GM10266 (cell line): Measurements from ENCODE around the gene UCK2.

Experiments
- DNase-seq: peaks from one replicate; pipeline ENCODE4 v3.0.0; 2012; ENCODE audit errors: extremely low spot score
- TF ChIP-seq, protein P1 (sequence below): IDR thresholded peaks from 2 replicates; pipeline ENCODE4 v1.5.1; 2012; ENCODE audit warnings: mild to moderate bottlenecking, low read depth; ENCODE audit not compliant: control insufficient read depth, insufficient read depth; ENCODE audit errors: missing control alignments

The UCK2 gene

DNA sequence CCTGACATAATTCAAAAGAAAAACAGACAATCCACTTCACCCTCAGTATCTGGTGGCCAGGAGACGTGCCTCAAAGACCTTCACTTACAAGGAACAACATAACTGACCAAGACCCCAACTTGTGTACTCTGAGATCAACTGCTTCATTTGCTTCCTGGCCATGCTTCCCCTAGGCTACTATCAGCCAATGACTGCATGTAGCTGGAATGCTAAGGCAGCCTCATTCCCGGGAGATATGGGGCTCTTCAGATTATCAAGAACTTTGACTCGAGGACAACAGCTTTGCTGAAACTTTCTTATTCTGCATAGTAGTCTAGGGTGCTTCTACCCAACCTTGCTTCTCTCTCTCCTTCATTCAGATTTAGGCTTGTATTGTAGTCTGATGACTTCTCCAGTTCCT lies 11.7 kb upstream of the UCK2 start:
- DNase-seq = no peak
- TF ChIP-seq, protein P1, sequence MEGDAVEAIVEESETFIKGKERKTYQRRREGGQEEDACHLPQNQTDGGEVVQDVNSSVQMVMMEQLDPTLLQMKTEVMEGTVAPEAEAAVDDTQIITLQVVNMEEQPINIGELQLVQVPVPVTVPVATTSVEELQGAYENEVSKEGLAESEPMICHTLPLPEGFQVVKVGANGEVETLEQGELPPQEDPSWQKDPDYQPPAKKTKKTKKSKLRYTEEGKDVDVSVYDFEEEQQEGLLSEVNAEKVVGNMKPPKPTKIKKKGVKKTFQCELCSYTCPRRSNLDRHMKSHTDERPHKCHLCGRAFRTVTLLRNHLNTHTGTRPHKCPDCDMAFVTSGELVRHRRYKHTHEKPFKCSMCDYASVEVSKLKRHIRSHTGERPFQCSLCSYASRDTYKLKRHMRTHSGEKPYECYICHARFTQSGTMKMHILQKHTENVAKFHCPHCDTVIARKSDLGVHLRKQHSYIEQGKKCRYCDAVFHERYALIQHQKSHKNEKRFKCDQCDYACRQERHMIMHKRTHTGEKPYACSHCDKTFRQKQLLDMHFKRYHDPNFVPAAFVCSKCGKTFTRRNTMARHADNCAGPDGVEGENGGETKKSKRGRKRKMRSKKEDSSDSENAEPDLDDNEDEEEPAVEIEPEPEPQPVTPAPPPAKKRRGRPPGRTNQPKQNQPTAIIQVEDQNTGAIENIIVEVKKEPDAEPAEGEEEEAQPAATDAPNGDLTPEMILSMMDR = no peak

DNA sequence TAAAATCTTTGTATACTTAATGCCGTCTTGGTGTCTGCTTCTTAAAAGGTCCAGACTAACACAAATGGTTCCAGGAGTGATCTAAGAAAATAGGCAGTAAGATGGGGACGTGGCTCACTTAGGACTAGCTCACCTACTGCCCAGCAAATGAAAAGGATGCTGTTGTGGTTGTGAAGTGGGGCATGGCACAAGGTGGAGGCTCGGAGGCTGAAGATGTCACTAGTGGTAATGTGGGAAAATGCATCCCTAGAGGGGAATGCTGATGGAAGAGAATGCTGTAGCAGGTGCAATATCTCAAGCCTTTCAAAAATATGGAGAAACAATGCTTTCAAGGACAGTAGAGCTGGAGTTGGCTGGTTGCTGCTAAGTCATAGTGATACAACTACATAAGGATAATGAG lies 11.3 kb upstream of the UCK2 start:
- TF ChIP-seq, protein P1 = no peak
- no peak for DNase-seq

DNA sequence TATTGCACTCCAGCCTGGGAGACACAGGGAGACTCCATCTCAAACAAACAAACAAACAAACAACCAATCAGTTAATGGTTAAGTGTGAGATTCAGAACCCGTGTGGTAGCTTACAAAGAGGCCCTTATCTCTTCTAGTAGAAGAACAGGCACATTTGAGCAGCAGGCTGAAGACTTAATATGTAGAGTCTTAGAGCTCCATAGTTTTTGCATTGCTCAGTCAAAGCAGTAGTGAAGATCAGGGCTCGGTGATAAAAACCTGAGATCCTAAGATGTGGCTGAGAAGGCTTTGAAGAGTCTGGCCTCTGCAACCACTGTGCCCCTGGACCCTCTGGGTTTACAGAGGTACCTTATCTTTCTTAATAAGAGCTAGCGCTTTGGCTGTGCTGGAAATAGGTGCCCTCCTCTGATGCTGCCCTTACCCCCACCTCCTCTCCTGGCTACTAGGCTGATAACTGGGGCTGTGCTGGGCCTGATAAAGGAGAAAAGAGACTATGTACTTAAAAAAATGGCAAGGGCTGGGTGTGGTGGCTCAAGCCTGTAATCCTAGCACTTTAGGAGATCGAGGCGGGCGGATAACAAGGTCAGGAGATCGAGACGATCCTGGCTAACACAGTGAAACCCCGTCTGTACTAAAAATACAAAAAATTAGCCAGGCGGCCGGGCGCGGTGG lies 10.5 kb upstream of the UCK2 start:
- TF ChIP-seq, protein P1 = no peak
- no peak for DNase-seq

DNA sequence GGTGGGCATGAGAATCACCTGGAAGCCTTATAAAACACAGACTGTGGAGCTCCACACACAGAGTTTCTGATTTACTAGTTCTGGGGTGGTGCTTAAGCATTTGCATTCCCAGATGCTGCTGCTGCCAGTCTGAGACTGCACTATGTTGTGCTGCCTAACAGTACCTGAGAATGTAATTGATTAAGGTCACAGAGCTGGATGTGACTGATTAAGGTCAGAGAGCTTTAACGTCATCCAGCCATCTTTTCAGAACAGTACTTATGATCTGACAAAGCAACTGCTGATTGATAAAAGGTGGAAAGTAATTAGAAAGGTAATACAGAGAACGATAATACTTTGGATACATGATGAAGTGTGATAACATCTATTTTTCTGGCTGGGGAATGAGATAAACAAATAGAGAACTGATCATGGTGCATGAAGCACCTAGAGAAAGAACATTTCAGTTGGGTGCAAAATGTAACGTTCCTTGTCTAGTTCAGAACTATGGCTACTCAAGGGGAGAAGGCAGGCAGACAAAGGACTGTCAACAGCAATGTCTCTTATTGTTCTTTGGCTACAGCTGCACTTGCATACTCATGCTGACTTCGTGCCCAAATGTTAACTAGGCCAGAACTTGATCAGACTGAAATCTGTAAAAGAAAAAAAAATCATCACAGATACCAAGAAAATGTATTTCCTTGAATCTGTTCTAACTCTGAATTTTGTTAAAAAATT lies 3.7 kb upstream of the UCK2 start:
- DNase-seq = no peak
- TF ChIP-seq, protein P1 = no peak

DNA sequence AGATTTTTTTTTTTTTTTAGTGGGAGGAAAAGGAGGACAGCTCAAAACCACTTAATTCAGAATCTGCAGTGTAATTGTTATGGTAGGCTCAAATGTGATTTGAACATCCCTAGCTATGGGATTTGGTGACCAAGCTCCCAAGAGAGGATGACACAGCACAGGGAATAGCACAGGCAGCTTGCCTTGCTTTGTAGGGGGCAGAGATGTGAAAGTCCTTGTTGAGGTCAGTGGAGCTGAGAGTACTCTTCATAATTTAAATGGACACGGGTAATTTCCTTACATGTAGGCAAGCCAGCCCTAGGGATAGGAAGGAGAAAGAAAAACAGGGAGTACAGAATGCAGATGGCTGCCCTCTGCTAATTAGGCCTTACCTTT lies 3.2 kb upstream of the UCK2 start:
- TF ChIP-seq, protein P1 = no peak
- DNase-seq = no peak

DNA sequence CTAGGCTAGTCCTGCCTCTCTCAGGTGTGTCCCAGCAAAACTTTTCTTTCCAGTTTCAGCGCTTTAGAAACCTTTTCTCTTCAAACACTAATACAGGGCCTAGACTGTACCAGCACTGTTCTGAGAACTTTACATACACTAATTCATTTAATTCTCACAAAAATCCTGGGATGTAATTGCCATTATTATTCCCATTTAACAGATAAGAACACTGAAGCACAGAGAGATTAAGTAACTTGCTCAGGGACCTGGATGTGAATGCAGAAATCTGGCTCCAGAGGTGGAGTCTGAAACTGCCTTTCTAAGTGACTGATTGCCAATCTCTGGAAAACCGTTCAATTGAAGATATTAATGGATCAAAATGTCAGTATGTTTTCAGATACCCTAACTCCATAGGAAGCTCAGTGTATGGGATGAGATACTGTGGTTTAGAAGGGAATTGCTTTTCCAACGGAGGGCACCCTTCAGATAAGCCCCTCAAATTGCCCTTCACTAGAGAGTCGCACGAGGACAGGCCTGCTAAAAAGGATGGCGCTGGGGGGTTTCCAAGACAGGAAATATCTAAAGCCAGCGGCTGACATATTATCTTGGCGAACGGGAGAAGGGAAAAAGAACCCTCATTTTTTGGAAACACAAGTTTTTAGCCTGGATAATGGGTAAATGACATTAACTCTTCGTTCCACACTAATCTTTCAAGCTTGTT lies 698 bp upstream of the UCK2 start:
- no peak for DNase-seq
- TF ChIP-seq, protein P1 = no peak

DNA sequence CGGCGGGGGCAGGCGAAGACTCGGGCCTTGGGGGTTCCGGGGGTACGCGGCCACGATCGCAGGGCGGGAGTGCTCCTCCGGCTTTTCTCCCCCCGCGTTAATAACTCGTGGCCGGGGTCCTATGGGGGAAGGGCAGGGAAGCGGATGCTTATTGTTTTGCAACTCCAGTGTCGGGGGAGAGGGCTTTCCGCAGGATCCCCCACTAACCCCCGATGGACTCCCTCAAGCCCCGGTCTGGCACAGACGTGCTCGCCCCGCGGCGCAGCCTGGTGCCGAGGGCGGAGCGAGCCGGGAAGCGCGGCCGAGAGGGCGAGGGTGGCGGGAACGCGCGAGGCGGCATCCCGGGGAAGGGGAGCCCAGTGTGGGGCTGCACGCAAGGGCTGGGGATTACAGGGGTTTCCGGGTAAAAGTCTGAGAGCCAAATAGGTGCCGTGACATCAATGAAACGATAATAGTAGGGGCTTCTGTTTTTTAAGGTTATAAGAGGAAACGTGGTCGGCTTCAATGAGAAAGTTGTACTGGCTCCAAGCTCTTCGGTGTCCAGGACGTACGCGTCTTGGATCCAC lies 772 bp downstream of the UCK2 start:
- TF ChIP-seq, protein P1 = no peak
- peak; percentile 69 for DNase-seq
